Measurements from ENCODE around the gene HSD3B2. TPM values are rescaled to one million over a fixed set of nuclear protein-coding genes. Genes with fewer than 3 reads are reported as not detected.

HSD3B2 gene
- total RNA-seq, 1 experiment from 2014 or later: not detected

- DNase-seq (ENCODE audit: low read depth): peak; percentile 87
Observed at GRCh38 chr1:119453021-119453420, 38.1 kb downstream of the HSD3B2 start.

- no peak for DNase-seq (ENCODE audit: low read depth)
Observed at GRCh38 chr1:119462964-119463363, 48.0 kb downstream of the HSD3B2 start.

DNA sequence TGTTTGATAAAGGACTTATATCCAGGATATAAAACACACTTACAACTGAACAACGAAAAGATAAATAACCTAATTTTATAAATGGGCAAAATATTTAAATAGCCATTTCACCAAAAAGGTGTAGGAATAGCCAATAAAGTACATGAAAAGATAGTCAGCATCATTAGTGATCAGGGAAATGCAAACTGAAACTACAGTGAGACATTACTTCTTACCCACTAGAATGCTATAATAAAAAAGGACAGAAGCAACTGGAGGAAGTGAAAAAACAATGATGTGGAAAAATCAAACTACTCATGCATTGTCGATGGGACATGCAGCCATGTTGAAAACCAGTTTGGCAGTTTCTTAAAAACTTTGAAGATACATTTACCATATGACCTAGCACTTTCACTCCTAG, 48.6 kb downstream of the HSD3B2 start:
- no peak for DNase-seq (ENCODE audit: low read depth)

- DNase-seq (ENCODE audit: low read depth): no peak
Observed at GRCh38 chr1:119466445-119466844, 51.5 kb downstream of the HSD3B2 start.

DNA sequence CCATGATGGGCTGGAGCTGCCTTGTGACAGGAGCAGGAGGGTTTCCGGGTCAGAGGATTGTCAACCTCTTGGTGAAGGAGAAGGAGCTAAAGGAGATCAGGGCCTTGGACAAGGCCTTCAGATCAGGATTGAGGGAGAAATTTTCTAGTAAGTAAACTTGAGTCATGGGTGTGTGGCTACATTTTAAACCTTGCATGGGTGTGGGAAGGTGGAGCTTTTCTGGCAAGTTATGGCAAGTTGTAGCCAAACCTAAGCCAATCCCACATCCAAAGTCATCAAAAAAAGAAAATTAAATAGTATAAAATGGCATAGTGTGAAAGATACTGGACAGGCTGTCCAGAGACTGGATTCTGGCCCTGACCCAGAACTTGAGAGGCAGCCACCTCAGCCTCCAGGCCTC, 52.3 kb downstream of the HSD3B2 start:
- DNase-seq (ENCODE audit: low read depth): no peak

- DNase-seq (ENCODE audit: low read depth): no peak
Observed at GRCh38 chr1:119467857-119468668, 53.1 kb downstream of the HSD3B2 start.

DNA sequence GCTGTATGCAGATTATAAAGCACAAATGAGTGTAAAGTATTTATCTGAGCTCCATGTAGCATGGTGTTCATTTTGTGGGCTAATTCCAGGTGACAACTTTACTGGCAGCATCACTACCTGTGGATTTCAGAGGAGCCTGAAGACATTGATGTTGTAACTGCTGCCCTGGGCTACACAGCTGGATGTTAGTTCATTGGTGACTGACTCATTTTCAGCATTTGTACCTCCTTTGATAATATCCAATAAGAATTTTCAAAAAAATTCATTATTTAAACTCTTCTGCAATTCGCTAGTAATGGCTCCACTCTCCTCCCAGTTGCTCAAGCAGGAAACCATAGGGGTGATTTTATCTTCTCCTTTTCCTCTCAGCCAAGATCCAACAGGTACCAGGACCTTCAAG, 54.8 kb downstream of the HSD3B2 start:
- no peak for DNase-seq (ENCODE audit: low read depth)

GRCh38 chr1:119470377-119470776, 55.4 kb downstream of the HSD3B2 start:
- no peak for DNase-seq (ENCODE audit: low read depth)

GRCh38 chr1:119470958-119471357, 56.0 kb downstream of the HSD3B2 start:
- no peak for DNase-seq (ENCODE audit: low read depth)

- DNase-seq (ENCODE audit: low read depth): no peak
Observed at GRCh38 chr1:119471566-119471965, 56.6 kb downstream of the HSD3B2 start.

- DNase-seq (ENCODE audit: low read depth): no peak
Observed at GRCh38 chr1:119472080-119472818, 57.3 kb downstream of the HSD3B2 start.

Other genes starting within 250 kb of the HSD3B2 start
- gene HAO2, start 46.4 kb upstream of the HSD3B2 start, total RNA-seq (2014; rRNA removed; shearing (Covaris generic)): not detected in 2 replicates
- not detected in 2 replicates for gene HSD3B1, start 92.1 kb downstream of the HSD3B2 start, total RNA-seq (2014; rRNA removed; shearing (Covaris generic))
- 16.2 and 17.6 TPM in 2 replicates for gene ZNF697, start 233.1 kb downstream of the HSD3B2 start, total RNA-seq (2014; rRNA removed; shearing (Covaris generic))